KOPT-K1 (cell line): ENCODE results near the gene PRKCD.

Experiments
- H3K27ac ChIP-seq: fragments of 200-600 bp; sonication (generic); 2 replicates; pipeline ENCODE4 v1.5.1; 2016; ENCODE audit warnings: antibody characterized with exemption, mild to moderate bottlenecking, low read depth, low read length; ENCODE audit not compliant: poor library complexity, severe bottlenecking
- H3K36me3 ChIP-seq: fragments of 200-600 bp; sonication (generic); 2 replicates; pipeline ENCODE4 v1.5.1; 2017; ENCODE audit warnings: antibody characterized with exemption, mild to moderate bottlenecking, low read length, moderate library complexity; ENCODE audit not compliant: insufficient read depth
- H3K9me3 ChIP-seq: fragments of 200-600 bp; sonication (generic); 2 replicates; pipeline ENCODE4 v1.5.1; 2017; ENCODE audit warnings: antibody characterized with exemption, low read length, mild to moderate bottlenecking; ENCODE audit not compliant: insufficient read depth, poor library complexity, severe bottlenecking

Gene PRKCD

GRCh38 chr3:53131096-53131495, 29.9 kb upstream of the PRKCD start:
- H3K9me3 ChIP-seq = no peaks in the 10 kb centered on the region
- H3K36me3 ChIP-seq = peaks cover 11% of the 10 kb centered on the region
- peak overlapping the region; percentile 83 for H3K27ac ChIP-seq

GRCh38 chr3:53132347-53132746, 28.7 kb upstream of the PRKCD start:
- H3K27ac ChIP-seq = no peak overlapping the region
- no peaks in the 10 kb centered on the region for H3K36me3 ChIP-seq
- no peaks in the 10 kb centered on the region for H3K9me3 ChIP-seq

- Histone ChIP-seq H3K27ac (no peak overlapping the region), H3K9me3 (no peaks in the 10 kb centered on the region), H3K36me3 (no peaks in the 10 kb centered on the region)
Observed at GRCh38 chr3:53134631-53135232, 26.3 kb upstream of the PRKCD start.

GRCh38 chr3:53137221-53137620, 23.8 kb upstream of the PRKCD start:
- no peaks in the 10 kb centered on the region for H3K9me3 ChIP-seq
- no peaks in the 10 kb centered on the region for H3K36me3 ChIP-seq
- H3K27ac ChIP-seq = no peak overlapping the region

- H3K36me3 ChIP-seq = no peaks in the 10 kb centered on the region
Observed at GRCh38 chr3:53137835-53138446, 23.1 kb upstream of the PRKCD start.

GRCh38 chr3:53139906-53140846, 20.8 kb upstream of the PRKCD start:
- Histone ChIP-seq H3K9me3 (no peaks in the 10 kb centered on the region), H3K27ac (no peak overlapping the region), H3K36me3 (no peaks in the 10 kb centered on the region)

More at GRCh38 chr3:53137835-53138446, 23.1 kb upstream of the PRKCD start:
- no peak overlapping the region for H3K27ac ChIP-seq
- no peaks in the 10 kb centered on the region for H3K9me3 ChIP-seq

- H3K36me3 ChIP-seq = no peaks in the 10 kb centered on the region
- no peak overlapping the region for H3K27ac ChIP-seq
- no peaks in the 10 kb centered on the region for H3K9me3 ChIP-seq
Observed at GRCh38 chr3:53140847-53141845, 19.9 kb upstream of the PRKCD start.

GRCh38 chr3:53142986-53143385, 18.0 kb upstream of the PRKCD start:
- Histone ChIP-seq H3K36me3 (no peaks in the 10 kb centered on the region), H3K27ac (no peak overlapping the region), H3K9me3 (no peaks in the 10 kb centered on the region)

GRCh38 chr3:53144446-53144845, 16.6 kb upstream of the PRKCD start:
- no peaks in the 10 kb centered on the region for H3K36me3 ChIP-seq
- no peaks in the 10 kb centered on the region for H3K9me3 ChIP-seq
- no peak overlapping the region for H3K27ac ChIP-seq

- H3K27ac ChIP-seq = no peak overlapping the region
- H3K9me3 ChIP-seq = no peaks in the 10 kb centered on the region
Observed at GRCh38 chr3:53144862-53145712, 15.9 kb upstream of the PRKCD start.

GRCh38 chr3:53145713-53146080, 15.3 kb upstream of the PRKCD start:
- H3K36me3 ChIP-seq = no peaks in the 10 kb centered on the region
- H3K27ac ChIP-seq = no peak overlapping the region
- H3K9me3 ChIP-seq = no peaks in the 10 kb centered on the region

More at GRCh38 chr3:53144862-53145712, 15.9 kb upstream of the PRKCD start:
- H3K36me3 ChIP-seq = no peaks in the 10 kb centered on the region

GRCh38 chr3:53146319-53146891, 14.6 kb upstream of the PRKCD start:
- Histone ChIP-seq H3K36me3 (no peaks in the 10 kb centered on the region), H3K27ac (no peak overlapping the region), H3K9me3 (no peaks in the 10 kb centered on the region)

- Histone ChIP-seq H3K27ac (no peak overlapping the region), H3K36me3 (no peaks in the 10 kb centered on the region), H3K9me3 (no peaks in the 10 kb centered on the region)
Observed at GRCh38 chr3:53147151-53147902, 13.7 kb upstream of the PRKCD start.
